HG02943 (cell line): Measurements from ENCODE around the gene TOP2B.

Source experiments
- ATAC-seq: cut with Tn5 transposase; IDR thresholded peaks from one replicate; pipeline ENCODE4 v1.9.1; 2021; ENCODE audit warnings: mild to moderate bottlenecking, low read depth, moderate library complexity; ENCODE audit not compliant: unreplicated experiment

Gene TOP2B

DNA sequence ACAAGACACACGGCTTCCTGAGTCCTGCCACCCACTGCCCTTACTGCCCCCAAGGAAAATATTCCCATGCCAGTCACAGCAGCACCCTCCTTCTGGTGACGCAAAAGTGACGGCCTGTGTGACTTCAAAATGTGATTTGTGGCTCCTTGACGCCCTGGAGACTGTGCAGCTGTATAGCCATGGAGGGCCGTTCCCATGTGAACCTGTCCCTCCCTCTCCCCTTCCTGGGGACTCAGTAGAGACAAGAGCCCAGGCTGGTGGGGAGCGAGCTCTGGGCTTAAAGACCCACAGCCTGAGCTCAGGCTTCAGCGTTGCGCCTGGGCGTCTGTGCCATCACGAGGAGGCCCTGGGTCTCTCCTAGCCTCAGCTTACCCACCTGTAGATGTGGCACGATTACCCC, 78.2 kb downstream of the TOP2B start:
- ATAC-seq = no peak

DNA sequence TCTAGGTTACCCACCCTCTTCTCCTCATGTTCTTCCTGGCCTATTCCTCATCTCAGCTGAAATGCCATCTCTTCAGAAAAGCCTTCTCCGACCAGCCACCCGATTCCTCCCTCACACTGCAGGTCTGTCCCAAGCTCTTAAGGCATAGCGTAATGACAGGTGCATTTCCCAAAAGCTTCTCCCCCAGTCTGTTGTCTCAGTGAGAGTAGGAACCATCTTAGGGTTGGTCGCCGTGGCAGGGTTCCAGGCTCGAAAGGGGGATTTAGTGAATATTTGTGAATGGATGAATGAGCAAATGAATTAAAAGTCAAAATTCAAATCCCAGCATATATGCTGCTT, 78.6 kb downstream of the TOP2B start:
- ATAC-seq = no peak

DNA sequence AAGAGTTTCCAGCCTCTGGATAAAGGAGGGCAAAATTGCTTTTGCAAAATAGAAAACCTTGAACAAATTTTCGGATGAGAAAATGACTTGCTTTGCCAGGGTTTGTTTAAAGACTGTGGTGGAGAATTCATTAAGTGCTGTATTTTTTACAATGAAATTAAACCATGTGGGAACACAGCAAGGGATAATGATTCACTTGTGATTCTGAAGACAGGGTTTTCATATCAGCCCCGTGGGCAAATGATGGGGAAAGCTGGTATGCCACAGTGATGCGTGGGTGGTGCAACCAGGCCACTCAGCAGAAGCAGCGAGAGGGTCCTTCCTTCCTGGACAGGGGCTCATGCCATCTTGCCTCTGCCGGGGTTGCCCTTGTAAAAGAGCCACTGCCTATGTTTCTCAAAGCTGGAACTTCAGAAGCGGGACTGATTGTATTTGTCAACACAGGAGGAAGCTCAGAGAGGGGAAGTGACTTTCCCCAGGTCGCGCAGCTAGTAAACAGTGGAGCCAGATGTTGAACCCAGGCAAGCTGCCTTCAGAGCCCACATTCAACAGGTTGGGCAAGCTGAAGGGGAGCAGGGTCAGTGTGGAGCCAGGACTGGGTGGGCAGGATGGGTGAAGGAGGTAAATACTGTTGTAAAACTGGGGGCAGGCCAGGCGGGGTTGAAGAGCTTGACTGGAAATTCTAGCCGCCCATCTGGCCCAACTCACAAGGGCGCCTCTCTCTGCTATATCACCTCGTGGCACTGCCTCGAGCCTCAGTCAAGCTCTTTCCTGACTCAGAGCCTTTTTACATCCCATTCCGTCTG, 79.1 kb downstream of the TOP2B start:
- no peak for ATAC-seq

DNA sequence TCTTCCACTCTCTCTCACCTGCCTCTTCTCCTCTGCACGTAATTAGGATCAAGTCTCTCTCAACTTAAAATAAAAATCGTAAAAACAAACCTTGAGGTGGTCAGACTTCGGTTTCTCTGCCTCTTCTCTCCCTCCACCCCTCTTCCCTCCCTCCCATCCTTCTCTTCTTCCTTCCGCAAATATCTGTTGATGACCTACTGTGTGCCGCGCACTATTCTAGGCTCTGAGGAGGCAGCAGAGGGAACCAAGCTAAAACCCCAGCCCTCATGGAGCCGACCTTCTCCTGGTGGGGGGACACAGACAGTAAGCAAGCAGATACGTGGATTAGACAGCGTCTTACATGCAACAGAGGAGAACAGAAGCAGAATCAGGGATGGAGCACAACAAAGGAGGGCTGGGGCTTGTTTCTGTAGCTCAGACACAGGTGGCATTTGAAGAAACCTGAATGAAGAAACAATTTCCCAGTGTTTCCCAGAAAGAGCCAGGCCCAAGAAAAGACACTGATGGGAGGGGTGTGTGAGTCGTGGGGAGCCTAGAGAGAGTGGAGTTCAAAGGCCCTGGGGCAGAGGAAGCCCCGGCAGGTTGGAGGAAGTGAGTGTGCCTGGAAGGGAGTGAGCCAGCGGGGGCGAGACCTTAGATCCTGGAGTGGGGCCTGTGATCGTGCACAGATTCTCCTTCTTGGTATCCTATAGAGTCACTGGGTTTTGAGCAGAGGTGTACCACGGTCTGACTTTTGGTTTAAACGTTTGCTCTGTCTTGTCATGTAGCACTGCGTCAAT, 80.5 kb downstream of the TOP2B start:
- no peak for ATAC-seq

DNA sequence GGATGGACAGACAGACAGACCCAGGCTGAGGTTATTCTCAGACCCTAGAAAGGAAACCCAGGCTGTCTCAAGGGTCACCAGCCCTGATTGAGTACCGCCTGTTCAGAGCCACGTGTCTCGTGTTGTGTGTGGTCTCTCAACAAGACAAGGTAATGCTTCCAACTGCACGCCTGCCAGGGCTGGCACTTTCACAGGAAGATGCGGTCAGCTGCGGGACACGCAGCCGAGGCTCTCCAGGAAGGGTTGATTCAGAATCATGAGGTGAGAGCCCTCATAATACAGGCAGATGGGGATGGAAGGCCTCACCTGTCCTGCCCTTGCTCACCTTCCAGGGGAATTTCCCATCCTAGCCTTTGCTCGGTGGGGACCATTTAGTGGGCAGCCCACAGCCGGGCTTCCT, 81.4 kb downstream of the TOP2B start:
- ATAC-seq = no peak

DNA sequence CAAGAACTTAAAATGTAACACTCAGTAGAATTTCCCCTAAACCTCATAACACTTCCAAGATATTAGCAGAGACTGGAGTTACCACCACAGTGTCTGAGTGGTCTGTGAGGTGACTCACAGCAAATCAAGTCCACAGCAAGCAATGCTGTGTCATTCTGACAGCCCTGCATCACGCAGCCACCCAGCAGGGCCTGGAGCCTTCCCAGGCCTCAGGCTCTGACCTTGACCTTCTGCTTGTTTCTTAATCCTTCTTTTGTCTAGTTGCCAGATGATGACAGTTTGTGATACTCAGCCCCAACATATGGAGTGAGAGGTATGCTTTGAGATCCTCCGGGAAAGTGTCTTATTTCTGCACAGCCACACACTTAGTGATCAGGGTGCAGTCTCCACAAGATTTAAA, 82.5 kb downstream of the TOP2B start:
- ATAC-seq = no peak

DNA sequence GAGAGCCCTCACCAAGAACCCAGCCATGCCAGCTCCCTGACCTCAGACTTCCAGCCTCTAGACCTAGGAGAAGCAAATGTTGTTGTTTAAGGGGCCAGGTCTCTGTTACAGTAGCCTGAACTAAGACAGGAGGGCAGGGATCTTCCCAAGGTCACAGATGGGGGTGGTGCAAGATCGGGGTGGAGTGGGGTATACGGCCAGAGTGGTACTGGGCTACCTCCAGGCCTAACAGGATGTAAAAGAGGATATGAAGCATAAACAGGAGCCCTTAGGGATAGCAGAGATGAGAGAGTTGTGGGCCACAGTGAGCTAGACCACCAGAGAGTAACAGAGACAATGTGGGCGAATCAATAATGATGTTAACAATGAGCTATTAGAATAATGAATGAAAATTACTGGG, 82.9 kb downstream of the TOP2B start:
- no peak for ATAC-seq

DNA sequence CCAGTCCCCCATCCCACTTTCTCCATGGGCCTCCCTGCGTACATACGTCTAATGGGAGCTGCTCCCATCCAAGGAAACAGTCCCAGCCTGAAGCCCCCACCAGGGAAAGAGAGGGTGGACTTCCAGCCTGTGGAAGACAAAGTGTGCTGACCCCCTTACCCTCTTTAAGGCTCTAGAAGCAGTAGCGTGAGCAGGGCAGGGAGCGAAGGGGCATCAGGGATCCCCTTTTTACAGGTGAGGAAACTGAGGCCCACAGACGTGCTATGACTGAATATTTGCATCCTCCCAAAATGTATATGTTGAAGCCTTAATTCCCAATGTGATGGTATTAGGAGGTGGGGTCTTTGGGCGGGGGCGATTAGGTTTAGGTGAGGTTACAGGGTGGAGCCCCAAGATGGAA, 83.4 kb downstream of the TOP2B start:
- ATAC-seq = no peak

DNA sequence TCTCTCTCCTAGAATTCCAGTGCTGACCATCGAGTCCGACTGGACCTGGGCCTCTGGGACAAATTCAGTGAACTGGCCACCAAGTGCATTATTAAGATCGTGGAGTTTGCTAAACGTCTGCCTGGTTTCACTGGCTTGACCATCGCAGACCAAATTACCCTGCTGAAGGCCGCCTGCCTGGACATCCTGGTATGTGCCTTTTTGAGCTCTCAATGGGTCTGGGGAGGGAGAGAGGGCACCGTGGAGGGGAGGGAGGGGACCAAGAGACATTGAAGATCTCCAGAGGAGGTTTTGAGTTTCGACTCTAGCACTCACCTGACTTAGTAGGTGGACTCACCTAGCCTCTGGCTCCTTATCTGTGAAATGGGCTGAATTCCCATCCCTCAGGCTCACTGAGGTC, 84.2 kb downstream of the TOP2B start:
- ATAC-seq = no peak

DNA sequence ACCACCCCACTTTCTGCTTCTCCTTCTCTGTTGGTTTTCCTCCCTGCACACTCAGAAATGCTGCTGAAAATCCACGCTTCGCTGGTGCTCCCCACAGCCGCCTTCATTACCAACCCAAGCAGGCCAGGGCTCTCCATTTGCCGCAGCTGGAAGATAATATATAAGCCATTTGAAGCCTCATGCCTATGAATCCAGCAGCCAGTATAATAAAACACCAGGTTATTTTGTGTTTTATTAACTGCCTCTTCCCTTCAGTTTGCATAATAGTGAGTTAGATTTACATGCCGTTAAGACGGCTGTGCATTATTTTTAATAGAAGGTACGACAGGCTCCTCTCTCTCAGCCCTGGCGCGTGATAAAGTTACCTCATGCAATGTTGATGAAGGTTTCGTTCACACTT, 86.6 kb downstream of the TOP2B start:
- no peak for ATAC-seq

DNA sequence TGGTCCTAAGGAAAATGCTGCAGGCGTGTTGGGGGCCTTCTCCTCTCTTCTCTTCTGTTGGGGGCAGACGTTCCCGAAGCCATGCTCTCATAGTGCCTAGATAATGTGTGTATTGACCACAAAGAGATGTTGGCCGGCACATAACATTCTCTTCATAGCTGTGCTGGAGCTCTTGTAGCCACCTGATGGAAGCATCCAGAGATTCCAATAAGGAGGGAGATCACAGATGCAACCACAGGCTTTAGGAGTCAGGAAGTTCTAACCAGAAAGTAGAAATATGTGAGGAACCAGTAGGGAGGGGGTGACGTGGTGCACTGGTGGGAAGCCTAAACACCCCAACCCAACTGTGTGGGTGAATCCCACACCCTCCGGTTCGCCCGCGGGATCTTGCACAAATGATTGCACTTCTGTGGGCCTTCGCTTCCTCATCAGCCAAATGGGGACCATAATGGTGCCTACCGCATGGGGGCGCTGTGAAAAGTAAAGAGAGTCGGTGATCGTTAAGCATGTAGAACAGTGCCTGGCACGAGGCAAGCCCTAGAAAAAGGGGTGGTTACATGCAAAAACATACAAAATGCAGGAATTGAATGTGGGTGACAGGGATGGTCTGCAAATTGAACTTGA, 87.8 kb downstream of the TOP2B start:
- ATAC-seq = no peak

DNA sequence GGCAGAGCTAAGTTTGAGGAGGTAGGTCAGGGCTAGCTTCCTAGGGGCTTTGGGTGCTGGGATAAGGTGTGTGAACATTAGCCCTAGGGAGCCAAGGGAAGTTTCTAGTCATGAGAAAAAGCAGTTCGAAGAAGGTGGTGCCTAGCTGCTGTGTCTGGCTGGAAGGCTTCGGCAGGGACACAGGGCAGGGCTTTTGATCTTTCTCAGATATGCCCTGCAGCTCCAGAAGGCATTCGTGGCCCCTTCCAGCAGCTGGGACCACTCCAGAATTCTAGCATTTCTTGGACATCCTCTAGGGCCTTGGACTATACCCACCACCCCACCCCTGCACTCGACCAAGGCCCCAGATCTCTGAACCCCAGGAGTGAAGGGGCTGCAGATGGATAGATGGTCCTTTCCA, 88.6 kb downstream of the TOP2B start:
- ATAC-seq = no peak

DNA sequence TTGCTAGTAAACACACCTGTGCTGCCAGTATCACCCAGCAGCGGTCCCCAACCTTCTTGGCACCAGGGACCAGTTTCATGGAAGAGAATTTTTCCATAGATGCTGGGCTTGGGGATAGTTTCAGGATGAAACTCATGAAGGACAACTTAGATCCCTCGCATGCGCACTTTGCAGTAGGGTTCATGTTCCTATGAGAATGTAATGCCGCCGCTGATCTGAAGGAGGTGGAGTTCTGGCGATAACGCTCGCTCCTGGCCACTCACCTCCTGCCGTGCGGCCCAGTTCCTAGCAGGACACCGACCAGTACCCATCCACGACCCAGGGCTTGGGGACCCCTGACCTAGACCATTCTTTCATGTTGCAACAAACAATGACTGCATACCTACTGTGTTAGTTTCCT, 89.7 kb downstream of the TOP2B start:
- ATAC-seq = no peak

DNA sequence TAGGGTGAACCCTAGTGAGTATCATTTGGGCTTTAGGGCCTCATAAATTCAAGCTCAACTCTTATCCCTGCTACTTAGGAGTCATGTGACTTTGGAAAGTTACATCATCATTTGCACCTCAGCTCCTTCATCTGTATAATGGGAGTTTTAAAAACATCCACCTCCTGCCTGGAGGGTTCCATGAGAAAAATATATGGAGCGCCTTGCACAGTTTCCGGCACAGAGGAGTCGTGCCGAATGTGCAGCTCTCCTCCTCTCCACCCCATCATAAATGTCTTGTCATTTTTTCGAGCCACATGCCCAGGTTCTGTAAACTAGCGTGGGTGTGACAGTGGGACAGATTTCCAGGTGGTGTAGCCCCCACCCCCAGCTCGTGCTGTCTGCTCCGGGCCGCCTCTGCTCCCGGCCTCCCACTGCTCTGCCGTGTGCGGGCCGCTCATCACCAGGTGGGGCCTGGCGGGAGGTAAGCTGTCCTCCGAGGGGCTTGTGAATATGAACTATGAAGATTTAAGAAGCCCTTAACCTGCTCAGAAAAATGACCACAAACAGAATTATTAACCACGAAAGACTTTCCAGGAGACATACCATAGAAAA, 90.4 kb downstream of the TOP2B start:
- ATAC-seq = no peak

DNA sequence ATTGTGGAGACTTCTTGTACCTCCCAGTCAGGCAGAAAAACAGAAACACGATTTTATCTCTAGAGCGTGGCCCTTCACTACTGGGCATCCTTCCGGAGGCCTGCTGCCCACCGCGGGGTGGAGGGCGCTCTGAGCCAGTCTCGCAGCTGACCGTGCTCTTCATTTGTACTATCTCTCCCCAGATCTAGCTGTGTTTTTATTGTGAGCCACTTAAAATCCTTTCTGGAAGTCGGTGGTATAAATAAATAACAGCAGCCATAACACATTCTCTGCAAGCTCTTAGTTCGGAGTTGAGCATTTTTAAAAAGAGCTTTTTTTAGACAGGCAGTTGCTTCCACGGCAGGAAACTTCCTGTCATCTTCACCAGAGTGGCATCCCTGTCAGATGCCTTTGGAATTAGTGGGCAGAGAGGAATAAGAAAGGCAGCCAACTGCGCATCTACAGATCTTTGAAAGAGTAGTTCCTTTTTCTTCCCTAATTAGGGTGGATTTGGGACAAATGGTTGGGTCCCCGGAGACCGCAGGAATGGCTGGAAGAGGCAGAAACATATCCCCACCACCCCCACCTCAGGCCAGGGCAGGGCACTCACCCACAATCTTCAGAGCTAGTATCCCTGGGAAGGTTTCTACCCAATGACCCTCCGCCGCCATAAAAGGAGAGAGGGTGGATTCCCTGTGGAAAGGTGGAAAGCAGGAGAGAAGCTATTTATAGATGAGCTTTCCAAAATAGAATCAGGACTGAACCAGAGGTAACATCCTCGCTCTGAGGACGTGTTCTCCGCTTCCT, 91.1 kb downstream of the TOP2B start:
- ATAC-seq = no peak

DNA sequence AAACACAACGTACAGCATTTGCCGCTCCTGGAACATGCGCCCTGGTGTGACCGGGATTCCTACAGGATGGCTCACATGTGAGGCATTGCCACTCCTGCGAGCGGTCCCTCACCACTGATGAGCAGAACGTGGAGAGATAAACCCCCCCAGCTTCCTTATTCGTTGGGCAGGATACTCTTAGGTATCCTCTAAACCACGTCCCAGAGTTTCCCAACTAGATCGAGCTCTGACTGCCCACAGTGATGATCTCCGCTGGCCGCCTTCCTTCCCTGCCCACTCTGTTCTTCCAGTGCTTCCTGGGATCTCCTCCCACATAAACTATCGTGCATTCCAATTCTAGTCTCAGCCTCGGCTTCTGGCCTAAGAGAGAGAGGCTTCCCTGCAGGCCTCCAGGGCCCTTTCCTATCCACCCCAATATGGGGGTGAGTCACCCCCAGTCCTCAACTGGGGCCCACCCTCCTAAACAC, 91.8 kb downstream of the TOP2B start:
- no peak for ATAC-seq

DNA sequence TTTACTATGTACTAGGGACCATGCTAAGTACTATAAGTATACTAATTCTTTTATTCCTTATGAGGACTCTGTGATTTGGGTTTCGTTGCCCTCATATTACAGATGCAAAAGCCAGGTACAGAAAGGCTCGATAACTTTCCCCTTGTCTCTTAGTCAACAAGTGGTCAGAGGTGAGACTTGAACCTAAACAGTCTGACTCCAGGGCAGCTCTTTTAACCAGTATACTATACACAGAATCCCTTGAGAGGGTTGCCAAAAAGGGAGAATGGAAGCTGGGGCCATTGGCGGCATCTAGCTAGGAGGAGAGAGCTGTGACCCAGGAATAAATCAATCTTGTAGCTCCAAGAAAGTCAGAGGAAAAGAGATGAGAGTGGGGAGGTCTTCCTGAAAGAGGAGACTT, 92.4 kb downstream of the TOP2B start:
- no peak for ATAC-seq

DNA sequence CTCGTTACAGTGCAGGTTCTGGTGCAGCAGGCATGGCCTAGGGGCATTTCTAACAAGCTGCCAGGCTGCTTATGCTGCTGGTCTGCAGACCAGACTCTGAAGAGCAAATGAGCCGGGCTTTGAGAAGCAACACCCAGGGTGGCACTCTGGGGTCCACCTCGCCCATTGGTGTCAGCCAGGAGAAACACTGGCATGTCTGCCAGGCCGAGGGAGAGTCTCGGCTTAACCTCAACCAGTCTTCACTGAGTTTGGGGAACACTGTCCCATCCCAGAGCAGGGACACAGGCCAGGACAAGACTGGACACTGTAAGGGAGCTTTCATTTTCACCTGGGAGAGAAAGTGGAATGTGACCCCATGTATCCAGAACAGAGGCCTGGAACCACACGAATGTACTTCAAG, 93.4 kb downstream of the TOP2B start:
- no peak for ATAC-seq

DNA sequence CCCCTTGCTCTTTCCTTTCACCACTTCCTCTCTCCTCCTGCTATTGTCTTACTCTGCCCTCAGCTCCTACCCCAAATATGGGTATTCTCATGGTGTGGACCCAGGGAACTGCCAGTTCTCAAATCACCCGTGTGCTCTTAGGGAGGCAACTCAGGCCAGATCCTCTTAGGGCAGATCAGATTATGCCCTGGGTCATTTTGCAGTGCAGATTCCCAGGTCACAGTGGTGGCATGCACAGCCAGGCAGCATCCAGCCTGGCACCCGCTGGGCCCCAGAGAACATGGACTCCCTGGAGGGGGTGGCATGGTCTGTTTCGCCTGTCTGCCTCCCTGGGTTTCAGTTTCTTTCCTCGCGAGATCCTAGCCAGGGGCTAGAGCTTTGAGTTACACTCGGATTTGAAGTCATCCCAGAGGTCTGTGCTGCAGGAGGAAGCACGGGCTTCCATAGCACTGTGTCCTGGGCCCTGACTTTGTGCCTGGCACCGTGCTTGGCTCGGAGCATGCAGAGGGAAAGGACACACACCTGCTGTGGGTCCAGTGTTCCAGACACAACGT, 96.1 kb downstream of the TOP2B start:
- no peak for ATAC-seq

DNA sequence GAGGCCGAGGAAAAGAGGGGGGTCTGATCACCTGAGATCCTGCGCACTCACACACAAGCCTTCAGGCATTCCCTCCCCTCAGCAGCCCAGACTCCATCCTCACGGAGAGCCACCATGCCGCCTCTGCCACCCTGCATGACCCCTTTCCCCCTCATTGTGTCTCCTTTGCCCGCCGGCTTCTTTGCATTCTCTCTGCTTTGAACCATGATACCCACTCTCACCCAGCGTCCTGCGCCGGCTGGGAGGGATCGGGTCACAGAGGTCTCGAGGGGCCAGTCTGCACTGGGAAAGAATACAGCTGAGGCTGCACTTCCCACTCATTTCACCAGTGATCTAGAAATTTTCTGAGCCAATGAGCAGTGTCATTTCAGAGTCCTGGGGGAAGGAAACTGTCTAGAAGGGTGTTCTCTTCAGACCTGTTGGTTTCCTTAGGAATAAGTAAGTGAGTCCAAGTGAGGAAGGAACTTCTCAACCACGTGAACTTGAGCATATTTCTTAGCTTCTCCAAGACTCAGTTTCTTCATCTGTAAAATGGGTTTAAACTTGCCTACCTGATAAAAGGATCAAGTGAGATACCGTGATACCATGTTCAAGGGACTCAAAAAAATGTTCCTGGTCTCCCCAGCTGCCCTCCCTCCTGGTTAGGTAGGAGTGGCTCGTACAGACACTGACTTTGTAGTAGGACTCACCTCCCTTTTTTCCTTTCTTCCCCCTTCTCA, 96.7 kb downstream of the TOP2B start:
- no peak for ATAC-seq
